Suppressor macrophage treated with lipopolysaccharide for 1 hour (primary cell): ENCODE results near the gene ZNF423.
"Not testable (repeated sequence)": the region's sequence is repeated elsewhere in the genome, so short reads cannot be mapped to it uniquely, and the experiment has no call there.

Experiments
- DNase-seq, 3 donors: peaks; one replicate each; pipeline ENCODE4 v3.0.0-alpha.2; 2020 to 2022

ZNF423 gene

DNA sequence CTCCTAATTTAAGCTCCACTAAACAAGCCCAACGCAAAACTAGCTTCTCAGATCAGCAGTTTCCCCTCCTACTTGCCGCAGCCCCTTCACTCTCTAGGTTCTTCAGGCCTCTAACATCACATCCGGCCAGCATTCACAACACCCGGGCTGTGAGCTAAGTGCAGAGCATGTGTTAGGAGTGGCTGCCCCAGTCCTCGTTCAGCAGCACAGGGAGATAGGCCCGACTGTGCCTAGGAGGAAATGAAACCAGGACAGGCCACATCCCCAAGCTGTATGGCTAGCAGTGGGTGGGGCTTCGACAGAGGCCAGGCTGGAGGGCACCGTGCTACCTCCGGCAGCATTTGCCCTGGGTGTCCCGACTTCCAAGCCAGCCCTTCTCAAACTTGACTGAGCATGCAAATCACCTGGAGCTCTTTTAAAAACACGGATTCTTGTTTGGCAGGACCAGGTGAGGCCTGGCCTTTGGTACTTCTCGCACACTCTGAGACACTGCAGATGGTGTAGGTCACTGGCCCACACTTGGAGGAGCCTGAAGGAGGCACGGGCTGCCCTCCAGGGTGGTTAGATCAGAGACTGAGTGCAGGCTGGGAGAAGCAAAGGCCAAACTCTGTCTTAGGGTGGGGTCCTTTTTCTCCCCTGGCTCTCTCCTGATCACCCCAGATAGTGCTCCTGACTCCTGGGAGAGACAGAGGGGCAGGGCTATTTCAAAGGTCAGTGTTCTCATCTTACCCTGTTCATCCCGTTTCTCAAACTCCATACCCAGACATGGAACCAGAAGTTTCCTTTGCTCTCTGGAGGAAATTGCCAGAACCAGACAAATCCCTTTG lies 280.4 kb downstream of the ZNF423 start:
- peak; percentile 75 to 81 (median 80) for DNase-seq

DNA sequence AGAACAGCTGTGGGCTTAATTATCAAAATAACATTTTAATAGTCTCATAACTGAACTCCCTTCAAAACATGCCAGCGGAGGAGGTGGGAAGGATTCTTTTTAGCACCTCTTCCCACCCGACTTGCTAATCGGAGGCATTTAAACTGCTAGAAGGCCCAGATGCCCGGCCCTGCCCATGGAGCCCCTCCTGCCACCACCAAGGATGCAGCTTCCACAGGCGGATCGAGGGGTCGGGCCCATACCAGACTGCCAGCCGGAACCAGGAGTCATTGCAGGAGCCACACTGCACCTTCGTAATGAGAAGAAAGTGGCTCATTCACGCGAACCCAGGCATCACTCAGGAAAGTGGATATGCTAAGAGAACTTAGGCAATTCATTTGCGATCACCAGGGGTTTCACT lies 281.1 kb downstream of the ZNF423 start:
- no peak for DNase-seq

DNA sequence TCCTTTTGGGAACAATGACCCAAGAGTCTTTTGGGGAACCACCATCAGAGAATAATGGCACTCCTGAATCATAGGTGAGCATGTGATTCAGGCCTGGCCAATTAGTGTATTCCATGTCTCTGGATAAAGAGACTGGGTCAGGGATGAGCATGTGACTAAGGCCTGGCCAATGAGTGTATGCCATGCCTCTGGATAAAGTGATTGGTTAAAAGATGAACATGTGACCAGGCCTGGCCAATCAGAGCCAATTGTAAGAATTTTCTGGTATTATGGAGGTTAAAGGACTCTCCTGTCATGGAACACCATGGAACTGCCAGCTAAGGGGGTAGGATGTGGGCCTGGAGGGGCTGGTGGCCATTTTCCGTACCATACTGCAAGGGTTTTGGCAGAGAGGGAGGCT lies 288.0 kb downstream of the ZNF423 start:
- no peak for DNase-seq

DNA sequence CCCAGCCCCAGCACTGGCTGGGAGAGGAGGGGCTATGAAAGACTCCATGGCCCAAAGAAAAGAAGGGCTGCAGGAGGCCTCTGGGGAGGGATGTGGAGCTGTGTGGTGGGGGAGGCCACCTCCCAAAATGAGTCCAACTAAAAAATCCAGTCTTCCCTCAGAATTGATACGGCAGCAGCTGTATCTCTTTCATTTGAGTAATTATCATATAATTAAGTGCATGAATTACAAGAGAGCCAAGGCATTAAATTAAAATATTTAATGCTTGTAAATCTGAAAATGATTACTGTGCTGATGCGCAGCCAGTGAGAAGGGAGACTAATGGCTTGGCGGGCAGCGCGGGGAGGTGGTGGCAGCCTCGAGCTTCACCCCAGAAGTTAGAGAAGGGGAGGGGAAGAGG lies 289.5 kb downstream of the ZNF423 start:
- no peak for DNase-seq

DNA sequence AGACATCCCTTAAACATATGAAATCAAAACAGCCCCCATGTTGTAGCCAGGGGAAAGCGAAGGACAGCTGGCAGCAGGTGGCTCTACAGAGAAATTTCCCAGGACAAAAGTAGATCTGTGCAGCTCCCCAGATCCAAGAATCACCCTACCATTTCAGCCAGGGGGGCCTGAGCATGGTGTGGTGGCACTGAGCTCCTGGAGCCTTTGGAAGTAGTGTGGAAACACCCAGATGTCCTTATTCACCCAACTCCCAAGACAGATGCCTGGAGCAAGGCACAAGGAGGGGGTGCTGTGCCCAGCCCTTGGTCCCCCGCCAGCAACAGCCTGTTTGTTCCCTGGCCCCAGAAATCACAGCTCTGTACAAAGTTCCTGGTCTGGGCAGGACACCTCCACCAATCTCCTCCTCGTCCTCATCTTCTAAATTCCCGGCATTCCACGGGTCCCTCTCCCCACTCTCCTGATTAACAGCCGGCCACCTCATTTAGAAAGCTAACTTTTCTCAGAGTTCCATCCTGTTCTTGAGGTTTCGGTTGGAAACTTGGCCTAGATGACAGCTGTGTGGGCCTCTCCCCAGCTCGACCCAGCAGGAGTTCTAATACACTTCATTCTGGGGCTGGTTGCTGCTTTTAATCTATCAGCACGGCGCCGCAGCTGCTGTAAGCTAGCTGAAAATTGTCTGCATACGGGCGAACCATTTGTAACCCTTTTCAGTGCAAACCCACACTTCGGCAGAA lies 291.2 kb downstream of the ZNF423 start:
- no peak for DNase-seq

DNA sequence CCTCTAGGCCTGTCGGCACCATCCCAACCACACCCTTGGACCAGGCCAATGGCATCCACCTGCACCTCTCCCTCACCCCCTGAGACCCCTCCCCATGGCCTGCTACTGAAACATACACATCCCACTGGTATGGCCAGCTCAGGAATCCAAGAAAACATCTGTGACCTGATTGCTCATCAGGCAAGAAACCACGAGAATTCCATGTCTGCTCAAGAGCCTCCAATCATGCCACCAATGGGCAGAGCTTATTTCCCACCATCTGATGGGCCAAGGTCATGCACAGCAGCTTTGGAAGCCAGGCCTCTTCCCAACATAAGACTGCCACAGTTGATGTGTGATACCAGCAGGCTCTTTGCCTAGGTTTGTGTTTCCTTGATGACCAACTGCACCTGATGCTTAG lies 292.2 kb downstream of the ZNF423 start:
- DNase-seq = no peak

DNA sequence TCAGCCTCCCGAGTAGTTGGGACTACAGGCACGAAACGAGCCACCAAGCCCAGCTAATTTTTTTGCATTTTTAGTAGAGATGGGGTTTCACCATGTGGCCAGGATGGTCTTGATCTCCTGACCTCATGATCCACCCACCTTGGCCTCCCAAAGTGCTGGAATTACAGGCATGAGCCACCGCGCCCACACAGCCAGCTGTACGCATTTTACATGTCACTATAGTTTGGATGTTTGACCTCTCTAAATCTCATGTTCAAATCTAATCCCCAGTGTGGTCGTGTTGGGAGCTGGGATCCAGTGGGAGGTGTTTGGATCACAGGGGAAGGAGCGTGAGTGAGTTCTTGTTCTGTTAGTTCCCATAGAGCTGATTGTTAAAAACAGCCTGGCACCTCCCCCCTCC lies 293.0 kb downstream of the ZNF423 start:
- not testable (repeated sequence) for DNase-seq

DNA sequence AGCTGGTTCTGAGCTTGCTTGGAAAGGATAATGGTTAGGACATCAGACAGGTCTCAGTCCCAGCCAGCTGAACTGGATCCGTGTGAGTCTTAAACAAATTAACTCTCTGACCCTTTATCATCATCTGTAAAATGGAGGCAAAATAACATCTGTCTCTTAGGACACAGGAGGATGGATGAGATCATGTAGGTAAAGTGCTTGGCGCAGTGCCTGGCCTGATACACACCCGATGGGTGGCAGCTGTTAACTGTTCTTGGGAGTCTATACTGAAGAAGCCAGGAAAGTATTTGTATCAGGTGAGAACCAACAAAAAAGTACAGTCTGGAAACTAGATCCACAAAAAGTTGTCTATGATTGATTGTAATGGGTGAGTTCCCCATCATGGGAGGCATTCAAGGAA lies 293.7 kb downstream of the ZNF423 start:
- DNase-seq = no peak

DNA sequence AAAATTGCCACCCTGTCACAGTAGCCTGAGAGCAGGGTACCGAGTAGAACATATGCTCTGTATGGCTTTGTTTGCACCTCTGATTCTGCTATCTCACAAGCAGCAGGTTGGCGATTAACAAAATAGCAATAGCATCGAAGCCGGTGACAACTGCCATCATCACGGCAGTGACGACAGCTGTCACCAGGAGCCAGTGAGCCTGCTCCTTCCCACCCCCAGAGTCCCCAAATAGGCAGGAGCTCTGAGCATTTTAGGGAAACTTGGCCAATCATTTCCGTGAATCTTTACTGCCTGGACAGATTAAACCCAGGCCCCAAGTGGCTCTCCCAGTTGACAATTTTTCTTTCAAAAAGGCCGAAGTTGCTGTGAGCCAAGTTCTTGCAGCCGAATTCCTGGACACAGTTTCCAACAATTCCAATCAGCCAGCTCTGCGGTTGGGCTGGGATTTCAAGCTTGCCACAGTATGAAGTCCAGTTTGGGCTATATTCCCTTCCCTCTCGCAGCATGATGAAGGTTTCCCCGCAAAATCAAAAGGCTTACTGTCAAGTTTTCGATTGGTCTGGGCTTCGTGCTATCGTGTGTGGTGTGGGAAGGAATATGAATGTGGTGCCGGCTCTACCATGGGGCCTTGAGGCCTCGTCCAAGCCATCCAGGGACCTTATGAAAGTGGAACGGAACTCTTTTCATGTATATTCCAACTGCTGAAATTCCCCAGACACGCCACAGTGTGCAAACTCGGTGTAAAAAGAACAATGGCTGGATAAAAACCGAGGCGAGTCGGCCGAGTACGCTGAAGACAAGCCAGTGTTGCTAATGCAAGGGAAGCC lies 295.7 kb downstream of the ZNF423 start:
- no peak for DNase-seq

DNA sequence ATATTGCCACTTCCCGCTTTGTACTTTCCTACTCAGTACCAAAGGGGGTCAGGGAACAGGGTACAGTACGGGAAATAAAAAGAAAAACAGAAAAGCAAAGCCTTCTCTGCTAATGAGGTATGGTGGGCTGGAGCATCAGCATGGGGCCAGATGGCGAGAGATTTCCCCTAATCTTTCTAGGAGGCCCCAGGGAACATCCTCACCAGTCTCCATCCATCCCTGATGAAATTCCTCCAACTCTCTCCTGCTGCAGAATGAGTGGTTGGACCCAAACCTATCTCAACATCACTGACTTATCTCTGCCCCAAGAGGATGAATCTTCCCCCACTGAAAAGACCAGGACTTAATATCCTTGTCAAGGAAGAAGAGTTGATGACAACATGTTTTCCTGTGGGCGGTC lies 296.7 kb downstream of the ZNF423 start:
- no peak for DNase-seq

DNA sequence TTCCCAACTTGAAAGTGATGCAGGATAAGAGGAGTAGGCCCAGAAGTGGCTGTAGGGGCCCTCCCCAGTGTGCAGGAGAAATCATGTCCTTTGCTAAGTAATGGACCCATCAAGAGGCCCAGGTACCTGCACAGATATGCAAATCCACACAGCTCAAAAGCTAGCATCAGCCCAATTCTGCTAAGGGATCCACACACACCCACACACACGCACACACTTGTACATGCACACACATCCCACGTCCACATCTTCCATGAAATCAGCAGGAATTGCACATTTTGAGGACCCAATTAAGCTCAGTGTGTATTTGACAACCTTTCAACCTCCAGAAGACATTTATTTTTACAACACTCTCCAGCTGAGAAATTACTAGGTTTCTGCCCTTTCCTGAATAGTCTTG lies 297.5 kb downstream of the ZNF423 start:
- no peak for DNase-seq

DNA sequence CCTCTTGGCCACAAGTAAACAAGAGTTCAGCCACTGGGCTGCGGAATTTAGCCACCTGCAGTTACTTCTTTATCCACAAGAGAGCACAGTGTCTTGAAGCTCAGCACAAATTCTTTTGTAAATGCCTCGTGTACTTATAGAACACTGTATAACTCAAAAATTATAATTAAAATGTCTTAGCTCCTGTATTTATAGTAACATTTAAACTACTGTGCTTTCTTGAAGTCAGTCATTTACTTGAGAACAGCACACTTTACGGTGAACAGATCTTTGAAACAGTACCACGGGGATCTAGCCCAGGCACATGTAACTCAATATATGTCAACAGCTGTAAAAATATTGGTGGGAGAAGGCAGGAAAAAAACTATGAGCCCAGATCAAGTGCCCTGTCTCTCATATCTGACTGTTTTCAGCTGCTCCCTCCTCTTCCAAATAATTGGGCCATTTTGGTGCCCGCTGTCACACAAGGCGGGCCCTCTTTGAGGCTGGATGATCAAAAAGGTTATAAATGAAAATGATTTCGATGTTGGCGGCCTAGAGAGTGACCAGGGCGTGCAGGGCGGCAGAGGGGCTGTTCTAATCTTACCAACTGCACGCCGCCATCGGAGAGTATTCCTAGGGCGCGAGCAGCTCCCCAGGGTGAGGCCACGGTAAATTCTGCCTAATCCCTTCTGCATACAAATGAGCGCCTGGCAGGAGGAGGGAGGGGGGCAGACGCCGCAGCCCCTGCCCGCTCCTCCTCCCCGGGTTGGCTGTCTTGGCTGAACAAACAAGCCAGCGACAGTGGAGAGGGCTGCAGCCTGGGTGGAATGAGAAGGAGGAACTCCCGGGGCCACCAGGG lies 299.1 kb downstream of the ZNF423 start:
- peak in 1 of 3 donors; percentile 7 for DNase-seq

DNA sequence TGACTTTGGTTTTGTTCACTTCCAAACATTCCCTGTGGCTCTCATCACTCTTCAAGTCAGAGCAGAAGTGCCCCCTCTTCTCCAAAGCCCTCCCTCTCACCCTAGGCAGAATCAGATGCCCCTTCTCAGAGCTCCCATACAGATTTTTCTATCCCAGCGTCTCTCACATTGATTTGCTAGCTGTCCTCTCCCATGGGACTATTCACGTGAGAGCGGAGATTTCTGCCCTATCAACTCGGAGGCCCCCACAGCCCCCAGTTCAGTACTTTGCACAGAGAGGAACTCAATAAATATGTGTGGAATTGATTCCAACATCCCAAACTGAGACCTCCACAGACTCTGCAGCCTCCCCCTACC lies 299.7 kb downstream of the ZNF423 start:
- no peak for DNase-seq

DNA sequence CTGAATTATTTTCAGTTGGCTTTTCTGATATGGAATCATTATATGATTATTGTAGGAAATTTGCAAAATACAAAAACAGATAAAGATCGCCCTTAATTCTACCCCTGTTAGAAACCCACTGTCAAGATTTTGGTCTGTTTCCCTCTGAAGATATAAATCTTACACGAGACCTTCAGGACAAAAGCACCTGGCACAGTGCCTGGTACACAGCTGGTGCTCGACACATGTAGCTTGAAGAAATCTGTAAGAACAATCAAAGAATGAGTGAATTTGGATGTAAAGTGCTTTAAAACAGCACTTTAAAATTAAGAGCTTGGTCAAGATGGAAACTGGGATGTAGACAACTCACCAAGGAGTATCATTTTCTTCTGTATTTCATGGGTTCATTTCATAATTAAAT lies 301.2 kb downstream of the ZNF423 start:
- DNase-seq = no peak

DNA sequence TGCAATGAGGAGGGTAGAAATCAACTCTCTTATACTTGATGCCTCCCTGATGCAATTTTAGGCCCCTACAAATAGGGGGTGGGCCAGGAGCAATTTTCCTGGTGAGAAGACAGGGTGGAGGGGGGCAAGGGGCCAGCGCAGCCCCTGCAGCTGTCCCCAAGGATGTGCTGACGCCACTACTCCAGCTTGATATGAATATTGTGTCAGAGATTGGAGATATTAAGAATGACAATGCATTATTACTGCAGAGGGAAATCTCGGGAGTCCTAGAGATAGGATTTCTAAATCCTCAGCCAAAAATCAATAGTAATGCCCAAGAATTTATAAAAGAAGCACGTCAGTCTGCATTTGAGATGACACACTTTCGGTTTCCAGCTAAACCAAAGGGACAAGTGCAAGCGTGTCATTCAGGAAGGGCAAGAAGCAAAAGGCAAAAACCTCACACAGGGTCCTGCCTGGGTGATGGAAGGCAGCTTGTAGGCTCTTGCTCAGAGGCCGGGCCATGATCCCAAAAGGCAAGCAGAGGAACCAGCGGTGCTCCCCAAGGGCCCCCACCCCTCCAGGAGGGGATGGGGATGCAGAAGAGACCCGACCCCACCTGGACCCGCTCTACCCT lies 303.5 kb downstream of the ZNF423 start:
- no peak for DNase-seq

DNA sequence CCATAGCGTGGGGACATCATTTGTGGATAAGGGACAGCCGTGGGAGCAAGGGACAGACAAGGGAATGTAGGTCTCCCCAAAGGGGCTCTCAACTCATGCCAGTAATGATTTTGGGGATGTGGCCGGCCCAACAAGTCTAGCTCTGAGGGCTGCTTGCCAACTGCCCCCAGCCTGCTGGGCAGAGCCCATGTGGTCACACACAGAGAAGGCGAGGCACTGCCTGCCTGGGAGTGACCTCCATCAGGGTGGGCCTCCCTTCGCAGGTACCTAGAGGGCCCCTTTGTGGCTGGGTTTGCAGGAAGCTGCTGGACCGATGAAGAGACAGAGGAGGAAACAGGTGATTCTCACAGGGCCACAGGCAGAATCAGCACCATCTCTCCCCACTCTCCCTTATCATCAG lies 305.2 kb downstream of the ZNF423 start:
- DNase-seq = no peak

DNA sequence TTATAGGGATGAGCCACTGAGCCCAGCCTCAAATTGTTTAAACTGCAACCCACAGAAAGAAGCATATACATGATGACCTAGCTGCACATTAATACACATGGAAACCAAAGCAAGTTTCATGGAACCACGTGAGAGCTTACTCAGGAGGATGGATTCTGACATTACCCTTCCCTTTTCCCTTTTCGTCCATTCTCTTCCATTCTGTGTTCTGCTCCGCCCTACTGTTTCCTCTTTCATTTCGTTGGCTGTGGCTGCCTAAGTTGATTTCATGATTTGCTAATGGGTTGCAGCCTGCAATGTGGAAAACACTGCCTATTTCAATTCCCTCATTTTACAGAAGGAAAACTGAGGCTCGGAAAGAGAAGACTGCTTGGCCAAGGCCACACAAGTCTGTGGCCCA lies 305.8 kb downstream of the ZNF423 start:
- DNase-seq = peak in 1 of 3 donors; percentile 2

DNA sequence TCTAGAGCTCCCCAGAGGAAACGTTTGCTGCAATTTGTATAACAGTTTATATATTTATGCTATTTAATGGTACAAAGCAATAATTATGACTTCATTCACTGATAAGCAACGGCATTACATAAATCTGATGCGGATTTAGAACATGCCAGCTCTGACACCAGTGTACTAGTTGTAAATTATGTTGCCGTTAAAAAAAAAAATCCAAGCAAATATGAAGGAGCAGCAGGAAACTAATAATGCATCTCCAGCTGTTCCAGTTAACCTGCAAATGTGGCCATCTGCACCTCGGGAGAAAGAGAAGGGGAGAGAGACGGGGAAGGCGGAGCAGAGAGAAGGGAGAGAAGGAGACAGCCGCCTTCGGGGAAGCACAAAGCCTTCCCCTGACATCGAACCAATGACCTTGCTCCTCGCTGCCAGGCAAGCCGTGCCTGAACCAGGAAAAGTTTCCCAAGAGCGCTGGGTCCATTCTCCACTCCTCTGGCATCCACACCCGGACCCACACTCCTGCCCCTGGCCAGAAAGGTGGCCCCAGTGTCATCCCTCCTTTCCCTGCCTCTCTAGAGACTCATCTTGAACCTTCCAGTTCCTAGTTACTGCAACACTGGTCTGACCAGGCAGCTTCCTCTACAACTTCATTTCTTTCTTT lies 307.5 kb downstream of the ZNF423 start:
- no peak for DNase-seq

DNA sequence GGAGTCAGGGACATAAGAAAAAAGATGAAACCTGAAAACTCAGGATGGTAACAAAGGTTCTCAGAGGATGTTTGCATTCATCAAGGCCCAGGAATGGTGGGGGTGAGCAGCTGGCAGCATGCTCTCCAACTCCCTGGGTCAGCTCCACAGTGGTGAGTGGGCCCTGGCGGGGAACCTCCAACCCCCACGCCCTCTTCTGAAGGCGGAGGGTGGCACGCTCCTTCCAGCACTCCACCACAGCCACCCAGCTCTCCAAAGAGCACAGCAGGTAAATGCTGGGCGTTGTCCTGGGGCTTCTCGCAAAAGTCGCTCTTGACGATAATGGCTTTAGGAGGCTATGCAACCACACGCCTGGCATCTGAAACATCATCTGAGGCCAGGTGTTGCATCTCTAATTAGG lies 308.5 kb downstream of the ZNF423 start:
- no peak for DNase-seq

DNA sequence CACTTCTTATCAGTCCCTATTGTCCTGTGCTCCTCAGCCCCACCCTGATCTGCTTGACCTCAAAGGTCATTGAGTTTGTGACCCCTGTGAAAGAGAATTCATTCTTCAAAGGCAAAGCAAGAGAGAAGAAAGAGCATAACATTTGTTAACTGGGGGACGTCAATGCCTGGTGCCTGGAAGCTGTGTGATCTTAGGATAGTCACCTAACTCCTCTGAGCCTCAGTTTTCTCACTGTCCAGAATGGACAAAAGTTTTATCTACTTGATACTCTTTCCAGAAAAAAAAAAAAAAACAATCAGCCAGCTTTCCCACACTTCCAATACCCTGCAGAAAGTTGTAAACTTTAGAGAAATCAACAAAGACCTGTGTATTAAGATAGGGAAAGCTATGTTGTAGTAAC lies 309.2 kb downstream of the ZNF423 start:
- no peak for DNase-seq

DNA sequence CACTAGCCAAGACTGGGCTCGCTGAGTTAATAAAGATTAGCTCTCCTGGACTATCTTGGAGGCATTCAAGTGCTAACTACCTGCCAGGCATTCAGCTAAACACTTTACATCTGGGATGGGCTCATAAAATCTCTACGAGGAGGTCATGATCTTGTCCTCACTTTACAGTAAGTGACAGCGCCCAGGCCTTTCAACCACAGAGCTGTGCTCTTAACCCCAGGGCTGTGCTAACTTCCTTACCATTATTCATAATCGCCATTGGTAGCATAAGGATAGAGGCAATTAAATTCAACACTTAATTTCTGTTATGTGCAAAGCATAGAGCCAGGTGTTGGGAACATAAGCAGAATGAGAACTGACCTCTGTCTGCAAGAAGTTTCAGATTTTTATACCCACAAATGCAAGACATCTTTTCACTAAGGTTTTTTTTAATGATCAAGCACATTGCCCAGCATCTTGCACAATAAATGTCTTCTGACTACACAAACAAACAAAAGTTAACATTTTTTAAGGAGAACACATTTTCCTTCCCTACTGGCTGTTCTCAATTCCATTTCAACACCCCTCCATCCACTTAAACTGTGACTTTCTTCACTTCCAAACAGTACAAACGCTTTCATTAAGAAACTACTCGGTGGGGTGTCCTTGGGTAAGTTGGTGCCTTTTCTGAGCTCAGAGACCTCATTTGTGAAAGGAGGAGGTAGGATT lies 310.0 kb downstream of the ZNF423 start:
- DNase-seq = no peak
